HEK293T (cell line): ENCODE measurements around the gene FAM20A.

Experiments
- ARNT ChIP-seq: fragments of 450-650 bp; IDR thresholded peaks from 2 replicates; pipeline ENCODE4 v1.6.1; 2017; ENCODE audit warnings: mild to moderate bottlenecking
- BHLHE40 ChIP-seq: fragments of 450-650 bp; IDR thresholded peaks from 2 replicates; pipeline ENCODE4 v1.6.1; 2016; ENCODE audit warnings: mild to moderate bottlenecking, moderate library complexity, borderline replicate concordance
- CTBP1 ChIP-seq: fragments of 450-650 bp; IDR thresholded peaks from 2 replicates; pipeline ENCODE4 v1.6.1; 2016; ENCODE audit warnings: borderline replicate concordance
- HDGF ChIP-seq: fragments of 450-650 bp; IDR thresholded peaks from 2 replicates; pipeline ENCODE4 v1.6.1; 2017; ENCODE audit warnings: antibody characterized with exemption, borderline replicate concordance
- NFRKB ChIP-seq: fragments of 450-650 bp; IDR thresholded peaks from 2 replicates; pipeline ENCODE4 v1.6.1; 2016; ENCODE audit warnings: mild to moderate bottlenecking, moderate library complexity
- SUZ12 ChIP-seq: fragments of 450-650 bp; IDR thresholded peaks from 2 replicates; pipeline ENCODE4 v1.6.1; 2016; ENCODE audit warnings: mild to moderate bottlenecking
- TF ChIP-seq, protein P1 (sequence below): fragments of 450-650 bp; IDR thresholded peaks from 2 replicates; pipeline ENCODE4 v1.6.1; 2016

DNA sequence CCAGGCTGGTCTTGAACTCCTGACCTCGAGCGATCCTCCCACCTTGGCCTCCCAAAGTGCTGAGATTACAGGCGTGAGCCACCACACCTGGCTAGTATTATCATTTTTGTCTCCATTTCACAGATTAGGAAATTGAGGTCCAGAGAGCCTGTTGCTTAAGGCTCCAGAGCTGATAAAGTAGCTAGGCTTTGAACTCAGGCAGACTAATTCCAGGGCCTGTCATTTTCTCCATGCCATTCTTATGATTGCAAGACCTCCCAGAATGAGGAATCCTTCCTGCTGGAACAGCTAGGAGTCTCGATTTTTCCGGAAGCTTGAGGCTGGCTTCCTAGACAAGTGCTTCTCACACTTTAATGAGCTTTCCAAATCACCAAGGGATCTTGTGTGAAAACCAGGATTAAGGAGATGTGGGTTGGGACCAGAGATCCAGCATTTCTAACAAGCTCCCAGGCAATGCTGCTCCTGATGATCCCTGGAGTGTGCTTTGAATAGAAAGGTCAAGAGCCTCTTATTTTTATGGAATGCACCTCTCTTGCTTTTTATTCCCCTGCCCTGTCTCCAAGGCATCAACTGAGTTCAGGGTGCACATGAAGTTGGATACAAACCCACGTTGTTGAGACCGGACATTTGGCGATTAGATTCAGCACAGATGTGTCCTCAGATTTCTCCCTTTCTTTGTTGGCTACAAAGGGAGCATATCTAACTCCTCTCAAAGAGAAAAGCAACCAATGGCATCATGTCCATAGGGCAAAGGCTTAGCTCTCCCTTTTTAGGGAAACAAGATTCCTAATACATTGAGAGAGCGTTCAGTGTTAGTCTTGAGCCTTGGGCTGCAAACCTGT, 40.3 kb upstream of the FAM20A start:
- TF ChIP-seq HDGF (no peak), ARNT (no peak), BHLHE40 (no peak), CTBP1 (no peak), SUZ12 (no peak), NFRKB (no peak)
- TF ChIP-seq, protein P1, sequence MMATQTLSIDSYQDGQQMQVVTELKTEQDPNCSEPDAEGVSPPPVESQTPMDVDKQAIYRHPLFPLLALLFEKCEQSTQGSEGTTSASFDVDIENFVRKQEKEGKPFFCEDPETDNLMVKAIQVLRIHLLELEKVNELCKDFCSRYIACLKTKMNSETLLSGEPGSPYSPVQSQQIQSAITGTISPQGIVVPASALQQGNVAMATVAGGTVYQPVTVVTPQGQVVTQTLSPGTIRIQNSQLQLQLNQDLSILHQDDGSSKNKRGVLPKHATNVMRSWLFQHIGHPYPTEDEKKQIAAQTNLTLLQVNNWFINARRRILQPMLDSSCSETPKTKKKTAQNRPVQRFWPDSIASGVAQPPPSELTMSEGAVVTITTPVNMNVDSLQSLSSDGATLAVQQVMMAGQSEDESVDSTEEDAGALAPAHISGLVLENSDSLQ = no peak
